Neural cell (in vitro differentiated cells): ENCODE measurements around the gene SLC6A1.

ENCODE experiments used
- CTCF ChIP-seq: fragments of 450-650 bp; IDR thresholded peaks from 2 replicates; pipeline ENCODE4 v1.5.1; 2014; ENCODE audit warnings: antibody characterized with exemption, mild to moderate bottlenecking, moderate library complexity; ENCODE audit not compliant: poor library complexity, severe bottlenecking
- EZH2 ChIP-seq: fragments of 200-600, 300-800 bp; shearing (Covaris generic), sonication (generic); IDR thresholded peaks from 2 replicates; pipeline ENCODE4 v1.6.1; 2014; ENCODE audit warnings: antibody characterized with exemption, low read length, borderline replicate concordance, mild to moderate bottlenecking; ENCODE audit not compliant: insufficient read depth, poor library complexity, severe bottlenecking
- MXI1 ChIP-seq: fragments of 450-650 bp; conservative IDR thresholded peaks from 2 replicates; pipeline ENCODE4 v1.6.1; 2014; ENCODE audit warnings: antibody characterized with exemption, mild to moderate bottlenecking; ENCODE audit not compliant: poor library complexity, severe bottlenecking
- POLR2AphosphoS5 ChIP-seq: IDR thresholded peaks from 2 replicates; pipeline ENCODE4 v1.6.1; 2012
- RAD21 ChIP-seq: fragments of 450-650 bp; conservative IDR thresholded peaks from 2 replicates; pipeline ENCODE4 v1.6.1; 2014; ENCODE audit warnings: antibody characterized with exemption, mild to moderate bottlenecking, moderate library complexity
- REST ChIP-seq: IDR thresholded peaks from 2 replicates; pipeline ENCODE4 v1.6.1; 2012; ENCODE audit warnings: borderline replicate concordance
- SMC3 ChIP-seq: fragments of 450-650 bp; conservative IDR thresholded peaks from 2 replicates; pipeline ENCODE4 v1.6.1; 2014; ENCODE audit warnings: antibody characterized with exemption, mild to moderate bottlenecking, moderate library complexity; ENCODE audit not compliant: poor library complexity
- TAF1 ChIP-seq: IDR thresholded peaks from 2 replicates; pipeline ENCODE4 v1.6.1; 2012; ENCODE audit warnings: low read depth

GRCh38 chr3:10976770-10977169, 15.8 kb upstream of the SLC6A1 start:
- TF ChIP-seq POLR2AphosphoS5 (no peak), EZH2 (no peak), CTCF (no peak), TAF1 (no peak), RAD21 (no peak), SMC3 (no peak), MXI1 (no peak), REST (no peak)
